CD8-positive, alpha-beta memory T cell (primary cell): ENCODE data around the gene SLC17A7. TPM values are rescaled to one million over a fixed set of nuclear protein-coding genes. Genes with fewer than 3 reads are reported as not detected.
A peak's percentile ranks its signal among the peaks of the same experiment; 100 is the strongest.

Experiments used
- CTCF ChIA-PET: fragments of 350-600 bp; sonication (Branson Sonifier 250); formaldehyde crosslinking; loops from one replicate; lab custom pipeline; 2021; ENCODE audit warnings: antibody characterized with exemption; lab: Charles Lee
- POLR2A ChIA-PET: fragments of 350-600 bp; sonication (Branson Sonifier 250); formaldehyde crosslinking; loops from one replicate; lab custom pipeline; 2021; ENCODE audit warnings: antibody characterized with exemption; lab: Charles Lee
- DNase-seq, 5 donors: peaks; one replicate each; pipeline versions ENCODE4 v3.0.0 to v3.0.0-alpha.2; 2020 to 2022; ENCODE audit warnings: mixed read lengths in 1 of 5
- H3K27ac ChIP-seq: one replicate; pipeline ENCODE4 v1.7.0; 2013; ENCODE audit warnings: low read depth, mild to moderate bottlenecking, low read length, moderate library complexity
- H3K27me3 ChIP-seq: 2 replicates; pipeline ENCODE4 v1.7.0; 2013; ENCODE audit warnings: low read length, mild to moderate bottlenecking; ENCODE audit not compliant: insufficient read depth, poor library complexity, severe bottlenecking
- H3K36me3 ChIP-seq: 2 replicates; pipeline ENCODE4 v1.7.0; 2013; ENCODE audit warnings: mild to moderate bottlenecking, low read length, moderate library complexity; ENCODE audit not compliant: insufficient read depth
- H3K4me1 ChIP-seq: 2 replicates; pipeline ENCODE4 v1.7.0; 2013; ENCODE audit warnings: mild to moderate bottlenecking, low read length, moderate library complexity; ENCODE audit not compliant: insufficient read depth
- H3K4me3 ChIP-seq: 2 replicates; pipeline ENCODE4 v1.7.0; 2013; ENCODE audit warnings: mild to moderate bottlenecking, low read length
- H3K9me3 ChIP-seq: 2 replicates; pipeline ENCODE4 v1.7.0; 2013; ENCODE audit warnings: mild to moderate bottlenecking, low read length
- H3K27ac Mint-ChIP-seq, 8 donors: one replicate each; pipeline ENCODE4 v1.8.0; 2020 to 2021; ENCODE audit warnings: mixed read lengths in 8 of 8, mild to moderate bottlenecking in 6 of 8, inconsistent platforms in 3 of 8, moderate library complexity in 3 of 8
- H3K27me3 Mint-ChIP-seq, 2 donors: one replicate each; pipeline ENCODE4 v1.8.0; 2020 to 2021; ENCODE audit warnings: mixed read lengths in 2 of 2, mild to moderate bottlenecking in 1 of 2, moderate library complexity in 1 of 2
- H3K36me3 Mint-ChIP-seq, 3 donors: one replicate each; pipeline ENCODE4 v1.8.0; 2020 to 2021; ENCODE audit warnings: mixed read lengths in 3 of 3, inconsistent platforms in 1 of 3, mild to moderate bottlenecking in 1 of 3
- H3K4me1 Mint-ChIP-seq, 3 donors: one replicate each; pipeline ENCODE4 v1.8.0; 2020 to 2021; ENCODE audit warnings: mixed read lengths in 3 of 3, inconsistent platforms in 1 of 3, mild to moderate bottlenecking in 1 of 3
- H3K4me3 Mint-ChIP-seq, 7 donors: one replicate each; pipeline ENCODE4 v1.8.0; 2020 to 2021; ENCODE audit warnings: mixed read lengths in 7 of 7, mild to moderate bottlenecking in 6 of 7, moderate library complexity in 4 of 7, inconsistent platforms in 2 of 7
- H3K9me3 Mint-ChIP-seq, 5 donors: one replicate each; pipeline ENCODE4 v1.8.0; 2020 to 2022; ENCODE audit warnings: mixed read lengths in 5 of 5, mild to moderate bottlenecking in 3 of 5, moderate library complexity in 2 of 5, inconsistent platforms in 1 of 5
- polyA plus RNA-seq: library from polyadenylated mRNA; unstranded; fragments of 300-500 nt; fragmentation: Illumina TruSeq; gene quantifications from one replicate; pipeline ENCODE4 v1.2.3, GENCODE V29; 2021
- total RNA-seq, 2 experiments: library from RNA; stranded (reverse); gene quantifications; one replicate each; pipeline ENCODE4 v1.2.3, GENCODE V29; 2021

The SLC17A7 gene
- total and polyA plus RNA-seq, 3 experiments from 2014 or later: 0.07 to 0.09 TPM; not detected in 1

DNA sequence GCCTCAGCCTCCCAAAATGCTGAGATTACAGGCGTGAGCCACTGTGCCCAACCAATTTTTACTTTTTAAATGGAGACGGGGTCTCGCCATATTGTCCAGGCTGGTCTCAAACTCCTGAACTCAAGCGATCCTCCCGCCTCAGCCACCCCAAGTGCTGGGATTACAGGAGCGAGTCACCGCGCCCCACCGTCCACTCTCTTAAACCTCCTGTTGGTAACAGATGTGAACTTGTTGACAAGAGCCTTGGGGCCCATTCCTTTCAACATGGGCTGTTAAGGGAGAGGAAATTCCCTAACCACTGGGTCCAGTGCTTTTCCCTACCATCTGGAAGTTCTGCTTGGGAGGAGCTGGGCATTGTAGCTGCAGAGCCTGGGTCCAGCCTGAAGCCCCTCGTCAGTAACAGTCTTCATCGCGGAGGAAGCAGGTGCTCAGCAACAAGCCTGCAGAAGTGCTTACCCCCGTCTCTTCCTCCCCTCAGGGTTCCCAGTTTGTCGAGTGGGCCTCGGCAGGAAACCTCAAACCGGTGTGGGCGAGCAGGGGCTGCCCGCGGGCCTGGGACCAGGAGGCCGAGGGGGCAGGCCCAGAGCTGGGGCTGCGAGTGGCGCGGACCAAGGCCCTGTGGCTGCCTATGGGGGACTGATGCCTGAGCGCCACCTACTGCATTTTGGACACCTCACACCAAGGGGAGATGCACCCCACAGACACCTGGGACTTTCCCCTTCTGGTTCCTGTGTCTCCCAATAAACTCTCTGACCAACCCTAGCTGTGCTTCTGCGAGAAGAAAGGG, 28.7 kb upstream of the SLC17A7 start:
- Histone ChIP-seq H3K4me3 (peak overlapping the region; percentile 40), H3K27ac (peak overlapping the region; percentile 89), H3K9me3 (no peaks in the 10 kb centered on the region), H3K4me1 (peaks cover 66% of the 10 kb centered on the region), H3K36me3 (no peaks in the 10 kb centered on the region), H3K27me3 (no peaks in the 10 kb centered on the region)
- H3K9me3 Mint-ChIP-seq: peaks cover 0 to 2% (median 0%) of the 10 kb centered on the region in 5 donors
- CTCF ChIA-PET: interaction anchor here (0.6 to 3.2 kb wide), 27 partner anchors 9 to 477 kb away, joined by 3 to 51 read pairs (median 4); partner anchors contain the start of genes ALDH16A1, GYS1, PIH1D1 and PRMT1
- H3K4me3 Mint-ChIP-seq: peak overlapping the region; percentile 48 to 80 (median 66)
- POLR2A ChIA-PET: interaction anchor here (0.5 to 3.7 kb wide), 16 partner anchors 9 to 452 kb away, joined by 3 to 62 read pairs (median 4); partner anchors contain the start of genes ALDH16A1, PIH1D1 and RPL13A
- H3K27ac Mint-ChIP-seq: peak overlapping the region; percentile 90 to 100 (median 99)
- H3K4me1 Mint-ChIP-seq: peaks cover 38 to 58% (median 41%) of the 10 kb centered on the region in 3 donors
- DNase-seq: peak; percentile 73 to 90 (median 88)
- peaks cover 2 to 9% (median 5%) of the 10 kb centered on the region in 3 donors for H3K36me3 Mint-ChIP-seq
- H3K27me3 Mint-ChIP-seq: peaks cover 0 to 2% of the 10 kb centered on the region in 2 donors

DNA sequence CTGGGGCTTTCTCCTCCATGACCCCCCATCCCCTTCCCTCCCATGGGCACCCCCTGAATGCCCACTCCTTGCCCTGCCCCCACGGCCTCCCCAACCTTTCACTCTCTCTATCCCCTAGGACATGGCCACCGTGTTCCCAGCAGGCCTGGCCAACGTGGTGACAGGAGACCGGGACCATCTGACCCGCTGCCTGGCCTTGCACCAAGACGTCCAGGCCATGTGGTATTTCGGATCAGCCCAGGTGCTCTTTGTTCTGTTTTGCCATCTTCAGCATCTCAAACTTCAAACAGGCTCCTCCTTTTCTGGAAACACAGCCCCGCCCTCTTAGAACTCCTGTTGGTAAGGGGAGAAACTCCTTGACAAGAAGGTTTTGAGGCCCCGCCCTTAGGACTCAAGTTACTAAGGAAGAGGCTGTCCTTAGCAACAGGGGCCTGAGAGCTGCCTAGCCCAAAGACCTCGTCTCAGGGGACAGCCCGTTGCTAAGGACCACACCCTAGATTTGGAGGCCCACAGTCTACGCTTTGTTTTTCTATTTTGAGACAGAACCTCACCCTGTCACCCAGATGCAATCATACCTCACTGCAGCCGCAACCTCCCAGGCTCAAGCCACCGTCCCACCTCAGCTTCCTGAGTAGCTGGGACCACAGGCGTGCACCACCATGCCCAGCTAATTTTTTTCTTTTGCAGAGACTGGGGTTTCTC, 27.6 kb upstream of the SLC17A7 start:
- Histone ChIP-seq H3K9me3 (no peaks in the 10 kb centered on the region), H3K27me3 (no peaks in the 10 kb centered on the region), H3K36me3 (no peaks in the 10 kb centered on the region), H3K4me1 (peaks cover 65% of the 10 kb centered on the region), H3K27ac (peak overlapping the region; percentile 89), H3K4me3 (peak overlapping the region; percentile 34)
- Mint-ChIP-seq H3K9me3 (peaks cover 0 to 2% (median 0%) of the 10 kb centered on the region in 5 donors), H3K4me3 (peak overlapping the region; percentile 51 to 92 (median 76)), H3K27ac (peak overlapping the region; percentile 94 to 100 (median 99)), H3K4me1 (peaks cover 36 to 54% (median 41%) of the 10 kb centered on the region in 3 donors), H3K27me3 (peaks cover 0 to 2% of the 10 kb centered on the region in 2 donors), H3K36me3 (peaks cover 2 to 15% (median 5%) of the 10 kb centered on the region in 3 donors)
- POLR2A ChIA-PET: interaction anchor here (0.5 to 3.7 kb wide), 10 partner anchors 10 to 298 kb away, joined by 3 to 62 read pairs (median 5); partner anchors contain the start of genes ALDH16A1, AP2A1 and PIH1D1
- peak; percentile 75 to 98 (median 97) for DNase-seq
- CTCF ChIA-PET: interaction anchor here (0.6 to 3.2 kb wide), 10 partner anchors 10 to 242 kb away, joined by 3 to 51 read pairs (median 6); partner anchors contain the start of genes ALDH16A1, PIH1D1 and PRMT1

DNA sequence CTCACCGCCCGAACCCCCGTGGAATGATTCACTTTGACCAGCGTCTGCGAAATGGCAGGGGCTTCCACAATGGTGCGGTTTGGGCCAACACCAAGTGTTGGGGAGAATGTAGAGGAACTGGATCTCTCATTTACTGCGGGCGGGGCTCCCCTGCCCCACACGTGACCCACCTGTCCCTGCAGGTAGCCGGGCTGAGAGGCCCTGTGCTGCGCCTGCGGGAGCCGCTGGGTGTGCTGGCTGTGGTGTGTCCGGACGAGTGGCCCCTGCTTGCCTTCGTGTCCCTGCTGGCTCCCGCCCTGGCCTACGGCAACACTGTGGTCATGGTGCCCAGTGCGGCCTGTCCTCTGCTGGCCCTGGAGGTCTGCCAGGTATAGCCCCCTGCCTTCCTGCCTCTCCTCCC, 26.9 kb upstream of the SLC17A7 start:
- peaks cover 0 to 2% (median 0%) of the 10 kb centered on the region in 5 donors for H3K9me3 Mint-ChIP-seq
- Histone ChIP-seq H3K4me1 (peaks cover 58% of the 10 kb centered on the region), H3K4me3 (peak overlapping the region; percentile 34), H3K36me3 (no peaks in the 10 kb centered on the region), H3K27ac (peak overlapping the region; percentile 89), H3K27me3 (no peaks in the 10 kb centered on the region), H3K9me3 (no peaks in the 10 kb centered on the region)
- peaks cover 2 to 15% (median 5%) of the 10 kb centered on the region in 3 donors for H3K36me3 Mint-ChIP-seq
- H3K27me3 Mint-ChIP-seq: peaks cover 0 to 2% of the 10 kb centered on the region in 2 donors
- H3K4me1 Mint-ChIP-seq: peaks cover 33 to 49% (median 35%) of the 10 kb centered on the region in 3 donors
- DNase-seq: no peak
- peak overlapping the region in 7 of 8 donors; percentile 94 to 100 (median 98) for H3K27ac Mint-ChIP-seq
- ChIA-PET POLR2A (interaction anchor here (1.5 to 3.7 kb wide), 2 partner anchors 16 to 28 kb away, joined by 5 to 62 read pairs; partner anchors contain the start of genes ALDH16A1 and PIH1D1), CTCF (interaction anchor here (1.3 to 3.2 kb wide), 2 partner anchors 10 to 77 kb away, joined by 5 to 35 read pairs; no protein-coding TSS in a partner anchor)
- H3K4me3 Mint-ChIP-seq: peak overlapping the region in 1 of 7 donors; percentile 92

DNA sequence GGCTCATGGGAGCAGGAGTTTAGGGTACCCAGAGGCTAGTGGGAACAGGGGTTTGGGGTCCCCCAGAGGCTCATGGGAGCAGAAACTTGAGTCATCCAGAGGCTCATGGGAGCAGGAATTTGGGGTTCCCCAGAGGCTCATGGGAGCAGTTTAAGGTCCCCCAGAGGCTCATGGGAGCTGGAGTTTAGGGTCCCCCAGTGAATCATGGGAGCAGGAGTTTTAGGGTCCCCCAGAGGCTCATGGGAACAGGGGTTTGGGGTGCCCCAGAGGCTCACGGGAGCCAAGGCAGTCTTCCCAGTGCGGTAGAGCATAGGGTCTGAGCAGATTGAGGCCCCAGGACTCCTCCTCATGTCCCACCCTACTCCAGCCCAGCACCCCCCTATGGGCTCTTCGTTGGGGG, 24.0 kb upstream of the SLC17A7 start:
- peak overlapping the region in 6 of 8 donors; percentile 11 to 77 (median 34) for H3K27ac Mint-ChIP-seq
- Histone ChIP-seq H3K27me3 (no peaks in the 10 kb centered on the region), H3K4me1 (peaks cover 33% of the 10 kb centered on the region), H3K27ac (no peak overlapping the region), H3K4me3 (no peak overlapping the region), H3K36me3 (peaks cover 4% of the 10 kb centered on the region), H3K9me3 (no peaks in the 10 kb centered on the region)
- H3K4me1 Mint-ChIP-seq: peaks cover 15 to 26% (median 15%) of the 10 kb centered on the region in 3 donors
- H3K9me3 Mint-ChIP-seq: peaks cover 0 to 2% (median 0%) of the 10 kb centered on the region in 5 donors
- H3K27me3 Mint-ChIP-seq: peaks cover 0 to 2% of the 10 kb centered on the region in 2 donors
- ChIA-PET CTCF (interaction anchor here (1.0 to 1.4 kb wide), 3 partner anchors 9 to 73 kb away, joined by 3 to 5 read pairs (median 4); no protein-coding TSS in a partner anchor), POLR2A (no interaction called here)
- H3K4me3 Mint-ChIP-seq: no peak overlapping the region
- H3K36me3 Mint-ChIP-seq: peaks cover 2 to 17% (median 5%) of the 10 kb centered on the region in 3 donors
- no peak for DNase-seq

DNA sequence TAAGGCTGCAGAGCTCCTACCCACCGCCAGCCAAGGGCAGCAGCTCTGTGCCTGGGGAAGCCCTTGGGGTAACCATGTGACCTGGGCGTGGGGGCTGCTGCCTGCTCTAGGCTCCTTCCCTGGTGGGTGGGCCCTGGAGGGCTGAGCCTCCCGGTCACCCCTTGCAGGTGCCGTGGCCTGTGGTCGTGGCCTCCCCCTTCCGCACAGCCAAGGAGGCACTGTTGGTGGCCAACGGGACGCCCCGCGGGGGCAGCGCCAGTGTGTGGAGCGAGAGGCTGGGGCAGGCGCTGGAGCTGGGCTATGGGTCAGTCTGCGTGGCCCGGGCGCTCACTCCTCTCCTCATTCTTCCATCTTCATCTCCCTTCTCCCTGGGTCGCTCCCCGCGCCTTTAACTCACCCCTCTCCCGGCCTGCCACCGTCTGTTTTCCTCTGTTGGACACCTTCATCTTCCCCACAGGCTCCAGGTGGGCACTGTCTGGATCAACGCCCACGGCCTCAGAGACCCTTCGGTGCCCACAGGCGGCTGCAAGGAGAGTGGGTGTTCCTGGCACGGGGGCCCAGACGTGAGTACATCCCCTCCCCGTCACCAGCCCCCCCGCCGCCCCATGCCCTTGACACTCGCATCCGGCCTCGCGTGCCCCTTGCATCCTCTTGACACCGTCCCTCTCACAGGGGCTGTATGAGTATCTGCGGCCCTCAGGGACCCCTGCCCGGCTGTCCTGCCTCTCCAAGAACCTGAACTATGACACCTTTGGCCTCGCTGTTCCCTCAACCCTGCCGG, 22.8 kb upstream of the SLC17A7 start:
- peaks cover 2 to 26% (median 5%) of the 10 kb centered on the region in 3 donors for H3K36me3 Mint-ChIP-seq

DNA sequence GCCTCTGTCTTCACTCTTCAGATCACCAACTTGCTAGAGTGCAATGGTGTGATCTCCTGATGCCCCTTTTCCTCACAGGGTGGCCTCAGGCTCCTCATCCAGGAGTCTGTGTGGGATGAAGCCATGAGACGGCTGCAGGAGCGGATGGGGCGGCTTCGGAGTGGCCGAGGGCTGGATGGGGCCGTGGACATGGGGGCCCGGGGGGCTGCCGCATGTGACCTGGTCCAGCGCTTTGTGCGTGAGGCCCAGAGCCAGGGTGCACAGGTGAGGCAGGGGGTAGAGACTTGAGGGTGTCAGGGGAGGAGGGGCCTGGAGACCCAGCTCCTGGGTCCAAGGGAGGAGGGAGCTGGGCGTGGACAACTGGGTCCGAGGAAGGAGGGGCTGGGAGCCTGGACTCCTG, 21.2 kb upstream of the SLC17A7 start:
- peaks cover 24% of the 10 kb centered on the region for H3K36me3 ChIP-seq
- H3K9me3 ChIP-seq: no peaks in the 10 kb centered on the region
- no peak overlapping the region for H3K4me3 ChIP-seq
- CTCF ChIA-PET: no interaction called here
- no peak overlapping the region for H3K27ac ChIP-seq
- Mint-ChIP-seq H3K4me3 (no peak overlapping the region), H3K27me3 (no peaks in the 10 kb centered on the region), H3K27ac (peak overlapping the region in 2 of 8 donors; percentile 42 to 81), H3K36me3 (peaks cover 0 to 30% (median 0%) of the 10 kb centered on the region in 3 donors), H3K9me3 (no peaks in the 10 kb centered on the region), H3K4me1 (peaks cover 0 to 10% (median 0%) of the 10 kb centered on the region in 3 donors)
- DNase-seq: no peak
- POLR2A ChIA-PET: no interaction called here
- H3K4me1 ChIP-seq: peaks cover 5% of the 10 kb centered on the region
- no peaks in the 10 kb centered on the region for H3K27me3 ChIP-seq

More for the DNA sequence above, 22.8 kb upstream of the SLC17A7 start:
- H3K4me3 ChIP-seq: no peak overlapping the region
- H3K36me3 ChIP-seq: peaks cover 15% of the 10 kb centered on the region
- CTCF ChIA-PET: no interaction called here
- Mint-ChIP-seq H3K27ac (peak overlapping the region in 2 of 8 donors; percentile 22 to 35), H3K9me3 (peaks cover 0 to under 1% (median 0%) of the 10 kb centered on the region in 5 donors), H3K4me3 (no peak overlapping the region), H3K27me3 (peaks cover 0 to under 1% of the 10 kb centered on the region in 2 donors), H3K4me1 (peaks cover 6 to 16% (median 7%) of the 10 kb centered on the region in 3 donors)
- DNase-seq: no peak
- H3K9me3 ChIP-seq: no peaks in the 10 kb centered on the region
- POLR2A ChIA-PET: no interaction called here
- H3K4me1 ChIP-seq: peaks cover 21% of the 10 kb centered on the region
- no peak overlapping the region for H3K27ac ChIP-seq
- no peaks in the 10 kb centered on the region for H3K27me3 ChIP-seq

DNA sequence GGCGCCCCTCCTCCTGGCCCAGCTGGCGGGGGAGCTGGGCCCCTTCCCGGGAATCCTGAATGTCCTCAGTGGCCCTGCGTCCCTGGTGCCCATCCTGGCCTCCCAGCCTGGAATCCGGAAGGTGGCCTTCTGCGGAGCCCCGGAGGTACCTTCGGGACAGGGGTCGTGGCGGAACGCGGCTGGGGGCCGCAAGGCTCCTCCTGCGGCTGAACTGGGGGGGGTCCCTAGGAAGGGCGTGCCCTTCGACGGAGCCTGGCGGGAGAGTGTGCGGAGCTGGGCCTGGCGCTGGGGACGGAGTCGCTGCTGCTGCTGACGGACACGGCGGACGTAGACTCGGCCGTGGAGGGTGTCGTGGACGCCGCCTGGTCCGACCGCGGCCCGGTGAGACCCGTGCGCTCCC, 20.3 kb upstream of the SLC17A7 start:
- Mint-ChIP-seq H3K4me3 (no peak overlapping the region), H3K36me3 (peaks cover 0 to 34% (median 2%) of the 10 kb centered on the region in 3 donors), H3K27me3 (no peaks in the 10 kb centered on the region), H3K9me3 (no peaks in the 10 kb centered on the region), H3K27ac (no peak overlapping the region), H3K4me1 (peaks cover 2 to 11% (median 5%) of the 10 kb centered on the region in 3 donors)
- Histone ChIP-seq H3K27ac (no peak overlapping the region), H3K4me3 (no peak overlapping the region), H3K36me3 (peaks cover 24% of the 10 kb centered on the region), H3K4me1 (no peaks in the 10 kb centered on the region), H3K27me3 (no peaks in the 10 kb centered on the region), H3K9me3 (no peaks in the 10 kb centered on the region)
- no peak for DNase-seq
- CTCF ChIA-PET: no interaction called here
- POLR2A ChIA-PET: no interaction called here
